HG03097 (cell line): ENCODE results near the gene PTPN14.
"Not testable (repeated sequence)": the region's sequence is repeated elsewhere in the genome, so short reads cannot be mapped to it uniquely, and the experiment has no call there.

Experiments
- ATAC-seq: cut with Tn5 transposase; IDR thresholded peaks from one replicate; pipeline ENCODE4 v1.9.1; 2021; ENCODE audit not compliant: unreplicated experiment, low FRiP score

Gene PTPN14

GRCh38 chr1:214514032-214514818 lies 37.2 kb downstream of the PTPN14 start:
- ATAC-seq, result no peak

- ATAC-seq, result no peak
These were observed 38.0 kb downstream of the PTPN14 start for GRCh38 chr1:214513394-214513793.

GRCh38 chr1:214511639-214511998 lies 39.8 kb downstream of the PTPN14 start:
- no peak for ATAC-seq

GRCh38 chr1:214510914-214511638 lies 40.3 kb downstream of the PTPN14 start:
- no peak for ATAC-seq

- ATAC-seq, result no peak
These were observed 40.9 kb downstream of the PTPN14 start for GRCh38 chr1:214510477-214510876.

- ATAC-seq, result not testable (repeated sequence)
These were observed 41.8 kb downstream of the PTPN14 start for GRCh38 chr1:214509622-214510021.

- peak; percentile 79 for ATAC-seq
These were observed 44.4 kb downstream of the PTPN14 start for GRCh38 chr1:214506972-214507431.

- ATAC-seq, result no peak
These were observed 46.3 kb downstream of the PTPN14 start for GRCh38 chr1:214505134-214505533.

GRCh38 chr1:214504330-214504729 lies 47.1 kb downstream of the PTPN14 start:
- ATAC-seq, result no peak

- no peak for ATAC-seq
These were observed 47.8 kb downstream of the PTPN14 start for GRCh38 chr1:214503553-214503952.

- no peak for ATAC-seq
These were observed 50.9 kb downstream of the PTPN14 start for GRCh38 chr1:214500340-214501055.

GRCh38 chr1:214499732-214500131 lies 51.7 kb downstream of the PTPN14 start:
- no peak for ATAC-seq

- ATAC-seq, result no peak
These were observed 53.4 kb downstream of the PTPN14 start for GRCh38 chr1:214498021-214498420.

GRCh38 chr1:214496126-214496525 lies 55.3 kb downstream of the PTPN14 start:
- no peak for ATAC-seq

- no peak for ATAC-seq
These were observed 56.7 kb downstream of the PTPN14 start for GRCh38 chr1:214494706-214495105.

GRCh38 chr1:214494179-214494578 lies 57.2 kb downstream of the PTPN14 start:
- ATAC-seq, result not testable (repeated sequence)

- ATAC-seq, result no peak
These were observed 58.1 kb downstream of the PTPN14 start for GRCh38 chr1:214493126-214493796.

GRCh38 chr1:214492401-214493075 lies 58.9 kb downstream of the PTPN14 start:
- ATAC-seq, result no peak

GRCh38 chr1:214491468-214492146 lies 59.8 kb downstream of the PTPN14 start:
- ATAC-seq, result no peak

- ATAC-seq, result no peak
These were observed 66.3 kb downstream of the PTPN14 start for GRCh38 chr1:214485151-214485550.
